Psoas muscle (tissue), 8 donors: Measurements from ENCODE around the gene BRIX1. TPM values are rescaled to one million over a fixed set of nuclear protein-coding genes. Genes with fewer than 3 reads are reported as not detected.

ENCODE experiments used
- ATAC-seq, 4 donors: fragments of 200-7000 bp; cut with Tn5 transposase; one replicate each; pipeline ENCODE4 v1.9.1; 2020; ENCODE audit warnings: moderate library complexity in 3 of 4, mild to moderate bottlenecking in 2 of 4
- DNase-seq, 2 donors: peaks; one replicate each; pipeline ENCODE4 v3.0.0-alpha.2; 2020
- H3K27ac ChIP-seq: fragments of 200-600 bp; one replicate; pipeline ENCODE4 v1.8.0; 2022
- H3K27me3 ChIP-seq, 3 donors: fragments of 200-600 bp in 1 of 3; one replicate each; pipeline versions ENCODE4 v1.6.1 to v1.8.0; 2013 to 2022; ENCODE audit warnings: low read length in 2 of 3, mild to moderate bottlenecking in 2 of 3, moderate library complexity in 1 of 3; ENCODE audit not compliant: insufficient read depth in 3 of 3
- H3K36me3 ChIP-seq, 2 donors: fragments of 200-600 bp in 1 of 2; one replicate each; pipeline versions ENCODE4 v1.6.1 to v1.8.0; 2013 to 2022; ENCODE audit warnings: low read depth in 1 of 2, mild to moderate bottlenecking in 1 of 2, moderate library complexity in 1 of 2; ENCODE audit not compliant: insufficient read depth in 1 of 2
- H3K4me1 ChIP-seq: fragments of 200-600 bp; one replicate; pipeline ENCODE4 v1.8.0; 2022
- H3K4me3 ChIP-seq: fragments of 200-600 bp; one replicate; pipeline ENCODE4 v1.8.0; 2022; ENCODE audit warnings: mild to moderate bottlenecking
- H3K9me3 ChIP-seq: fragments of 200-600 bp; one replicate; pipeline ENCODE4 v1.8.0; 2022
- CTCF ChIP-seq: fragments of 200-600 bp; IDR thresholded peaks from one replicate; pipeline ENCODE4 v1.8.0; 2022; ENCODE audit warnings: antibody characterized with exemption
- WGBS, 3 donors: extraction: QIAGEN DNeasy Blood & Tissue Kit; methylation state at CpG; one replicate each; pipeline versions ENCODE4 v1.1.6 to v1.1.7; 2013; 5-methylcytosine and 5-hydroxymethylcytosine counted together
- intact Hi-C, 2 donors: fragments of 100-400 bp; cut with DNase I; formaldehyde crosslinking; loops; one replicate each; pipeline versions ENCODE4 v1.11.0 to v1.14.2; 2022
- polyA plus RNA-seq, 3 donors: library from polyadenylated mRNA; stranded (reverse); fragments of 200-250 nt; gene quantifications; one replicate each; pipeline ENCODE4 v1.2.3, GENCODE V29; 2013
- total RNA-seq, 4 donors: library from RNA; stranded (reverse); fragmentation: NEBNext Ultra II Directional in 2 of 4; extraction: Animal tissue kit (Norgen Biotek cat#: 25700) in 2 of 4; gene quantifications; one replicate each; pipeline versions ENCODE4 v1.2.1 to v1.2.4, GENCODE V29; 2021 to 2023
- donor health status: healthy with polysubstance abuse.
- donor health status: DM: no; HTN: no; CAD: no; lungs with moderate emphysema.
- donor health status: Bipolar disorder and iron deficiency.
- donor health status: healthy.
- donor health status: DM: yes; HTN: yes; CAD: no.
- donor health status: DM: no; HTN: no; CAD: no.
- donor health status: DM: no; HTN: no; CAD: no.
- donor health status: DM: yes; HTN: yes; CAD: no.

BRIX1 gene
- total and polyA plus RNA-seq, 7 donors, result 11.3 to 36.8 (median 21.1) TPM

- ATAC-seq (no peak), DNase-seq (no peak)
- TF ChIP-seq CTCF, result no peak
- Histone ChIP-seq H3K9me3 (no peaks in the 10 kb centered on the region), H3K36me3 (peaks cover 0 to 44% of the 10 kb centered on the region in 2 donors), H3K4me3 (peak overlapping the region; percentile 91), H3K27ac (peak overlapping the region; percentile 97), H3K27me3 (no peaks in the 10 kb centered on the region), H3K4me1 (peaks cover 12% of the 10 kb centered on the region)
- WGBS, 3 donors, result 71 to 84% (median 80%) methylated on average over 4 of the region's 4 CpGs
- intact Hi-C loops, result loop anchor here in 1 of 2 donors (10.0 kb wide), 1 partner anchor 1476 kb away; no protein-coding TSS in a partner anchor
Observed at GRCh38 chr5:34930870-34931269, 15.4 kb downstream of the BRIX1 start.

GRCh38 chr5:34932947-34933346, 17.4 kb downstream of the BRIX1 start:
- Histone ChIP-seq H3K9me3 (no peaks in the 10 kb centered on the region), H3K27me3 (no peaks in the 10 kb centered on the region), H3K4me1 (peaks cover 12% of the 10 kb centered on the region), H3K4me3 (no peak overlapping the region), H3K27ac (no peak overlapping the region), H3K36me3 (peaks cover 5 to 47% of the 10 kb centered on the region in 2 donors)
- no peak for TF ChIP-seq CTCF
- DNase-seq (no peak), ATAC-seq (no peak)
- intact Hi-C loops, result loop anchor here in 1 of 2 donors (10.0 kb wide), 1 partner anchor 1478 kb away; no protein-coding TSS in a partner anchor
- WGBS, 3 donors, result 89 to 94% (median 92%) methylated on average over 2 of the region's 2 CpGs

- intact Hi-C loops, result no loop called here
- H3K4me1 ChIP-seq, result no peaks in the 10 kb centered on the region
- WGBS, 3 donors, result 88 to 95% (median 92%) methylated on average over 3 of the region's 3 CpGs
- H3K36me3 ChIP-seq, result peaks cover 11 to 98% of the 10 kb centered on the region in 2 donors
- H3K27ac ChIP-seq, result no peak overlapping the region
- no peak for TF ChIP-seq CTCF
- H3K27me3 ChIP-seq, result no peaks in the 10 kb centered on the region
- DNase-seq, result no peak
- no peak overlapping the region for H3K4me3 ChIP-seq
- ATAC-seq, result no peak
- no peaks in the 10 kb centered on the region for H3K9me3 ChIP-seq
Observed at GRCh38 chr5:34941936-34942335, 26.4 kb downstream of the BRIX1 start.

- 94 to 98% (median 95%) methylated on average over 2 of the region's 2 CpGs for WGBS, 3 donors
Observed at GRCh38 chr5:34944044-34944443, 28.5 kb downstream of the BRIX1 start.

More at GRCh38 chr5:34944044-34944443, 28.5 kb downstream of the BRIX1 start:
- no peak overlapping the region for H3K4me3 ChIP-seq
- intact Hi-C loops, result no loop called here
- no peak for DNase-seq
- no peak overlapping the region for H3K27ac ChIP-seq
- TF ChIP-seq CTCF, result no peak
- H3K27me3 ChIP-seq, result no peaks in the 10 kb centered on the region
- peaks cover 9 to 98% of the 10 kb centered on the region in 2 donors for H3K36me3 ChIP-seq
- H3K9me3 ChIP-seq, result no peaks in the 10 kb centered on the region
- H3K4me1 ChIP-seq, result no peaks in the 10 kb centered on the region
- ATAC-seq, result no peak
